H1 (cell line): Measurements from ENCODE around the gene OSBPL2. TPM values are rescaled to one million over a fixed set of nuclear protein-coding genes. Genes with fewer than 3 reads are reported as not detected.

Experiments
- CTCF ChIA-PET: fragments of 300-600 bp; sonication (Branson Sonifier 250); formaldehyde crosslinking; loops from one replicate; lab custom pipeline; 2021; ENCODE audit not compliant: partially characterized antibody; lab: Charles Lee
- POLR2A ChIA-PET: fragments of 300-600 bp; sonication (Branson Sonifier 250); formaldehyde crosslinking; loops from one replicate; lab custom pipeline; 2021; ENCODE audit warnings: inconsistent platforms; ENCODE audit not compliant: partially characterized antibody; lab: Charles Lee
- DNase-seq, 2 experiments: peaks; one replicate each; pipeline versions ENCODE4 v3.0.0 to v3.0.0-alpha.2; 2010 to 2022; ENCODE audit warnings: low spot score in 2 of 2, low read depth in 1 of 2, mixed read lengths in 1 of 2
- FAIRE-seq: peaks from 2 replicates; lab custom pipeline; 2011; peaks lifted over from hg19 to GRCh38; lab: Jason Lieb, UNC
- H2AFZ ChIP-seq: 2 replicates; pipeline ENCODE4 v1.8.1; 2012; ENCODE audit warnings: low read length, inconsistent platforms
- H2AK5ac ChIP-seq: 2 replicates; pipeline ENCODE4 v1.6.1; 2013; ENCODE audit warnings: low read depth, low read length
- H2BK120ac ChIP-seq: replicated peaks from 2 replicates; pipeline ENCODE3; 2013; ENCODE audit warnings: low read depth, low read length, inconsistent platforms
- H2BK12ac ChIP-seq: 2 replicates; pipeline ENCODE4 v1.6.1; 2013; ENCODE audit warnings: low read depth, low read length
- H2BK15ac ChIP-seq: 2 replicates; pipeline ENCODE4 v1.6.1; 2013; ENCODE audit warnings: low read length
- H2BK20ac ChIP-seq: 2 replicates; pipeline ENCODE4 v1.6.1; 2013; ENCODE audit warnings: low read length
- H2BK5ac ChIP-seq: 2 replicates; pipeline ENCODE4 v1.6.1; 2013; ENCODE audit warnings: low read depth, low read length
- H3K14ac ChIP-seq: 2 replicates; pipeline ENCODE4 v1.6.1; 2013; ENCODE audit warnings: inconsistent platforms; ENCODE audit not compliant: insufficient read length
- H3K18ac ChIP-seq: 2 replicates; pipeline ENCODE4 v1.6.1; 2013; ENCODE audit warnings: low read length; ENCODE audit errors: extremely low read depth
- H3K23ac ChIP-seq: 2 replicates; pipeline ENCODE4 v1.6.1; 2013; ENCODE audit warnings: inconsistent platforms; ENCODE audit not compliant: insufficient read length
- H3K23me2 ChIP-seq: 2 replicates; pipeline ENCODE4 v1.6.1; 2013; ENCODE audit warnings: low read depth, low read length
- H3K27ac ChIP-seq: 2 replicates; pipeline ENCODE4 v1.6.1; 2011; ENCODE audit warnings: low read depth, low read length, inconsistent platforms
- H3K27me3 ChIP-seq, 4 experiments: replicated peaks in 1 of 4; 1 replicate in 1 of 4; 2 replicates in 3 of 4; pipeline versions ENCODE4 v1.6.1 to v1.8.1; 2011 to 2013; ENCODE audit warnings: low read length in 3 of 4, mild to moderate bottlenecking in 3 of 4, inconsistent platforms in 2 of 4, mixed read lengths in 2 of 4, moderate library complexity in 1 of 4; ENCODE audit not compliant: control insufficient read depth in 3 of 4, insufficient read depth in 3 of 4; ENCODE audit errors: extremely low read depth in 1 of 4
- H3K36me3 ChIP-seq, 4 experiments: 2 replicates each; pipeline versions ENCODE4 v1.6.1 to v1.8.1; 2011 to 2013; ENCODE audit warnings: mild to moderate bottlenecking in 4 of 4, low read length in 3 of 4, moderate library complexity in 2 of 4, control low read depth in 1 of 4, inconsistent platforms in 1 of 4; ENCODE audit not compliant: insufficient read depth in 4 of 4, control insufficient read depth in 2 of 4
- H3K4ac ChIP-seq: replicated peaks from 2 replicates; pipeline ENCODE3; 2013; ENCODE audit warnings: low read length, low read depth, mixed read lengths, inconsistent platforms; ENCODE audit not compliant: insufficient read length
- H3K4me1 ChIP-seq, 4 experiments: replicated peaks in 1 of 4; 1 replicate in 1 of 4; 2 replicates in 3 of 4; pipeline versions ENCODE4 v1.6.1 to v1.8.1; 2011 to 2013; ENCODE audit warnings: low read length in 3 of 4, inconsistent platforms in 2 of 4, mixed read lengths in 1 of 4; ENCODE audit not compliant: insufficient read depth in 4 of 4, control insufficient read depth in 3 of 4
- H3K4me2 ChIP-seq, 2 experiments: 2 replicates each; pipeline versions ENCODE4 v1.6.1 to v1.8.1; 2011 to 2013; ENCODE audit warnings: low read depth in 2 of 2, low read length in 2 of 2, control low read depth in 1 of 2, inconsistent platforms in 1 of 2, mild to moderate bottlenecking in 1 of 2; ENCODE audit not compliant: insufficient read depth in 1 of 2
- H3K4me3 ChIP-seq, 4 experiments: fragments of 200-600, 300-600 bp in 1 of 4; sonication (generic), shearing (Covaris generic), sonication (Bioruptor Twin) in 1 of 4; 2 replicates each; pipeline versions ENCODE4 v1.5.1 to v1.8.1; 2011 to 2016; ENCODE audit warnings: low read length in 4 of 4, low read depth in 3 of 4, control low read depth in 2 of 4, inconsistent platforms in 2 of 4, mild to moderate bottlenecking in 2 of 4, mixed read lengths in 1 of 4, moderate library complexity in 1 of 4; ENCODE audit not compliant: insufficient read depth in 2 of 4; ENCODE audit errors: extremely low read depth in 1 of 4
- H3K56ac ChIP-seq: replicated peaks from 2 replicates; pipeline ENCODE3; 2013; ENCODE audit warnings: low read depth, mild to moderate bottlenecking, mixed read lengths, low read length, inconsistent platforms; ENCODE audit not compliant: insufficient read length
- H3K79me1 ChIP-seq: 2 replicates; pipeline ENCODE4 v1.6.1; 2013; ENCODE audit warnings: low read depth, low read length, control low read depth
- H3K79me2 ChIP-seq, 2 experiments: 2 replicates each; pipeline versions ENCODE4 v1.6.1 to v1.8.1; 2012 to 2013; ENCODE audit warnings: low read length in 2 of 2, mild to moderate bottlenecking in 2 of 2, inconsistent platforms in 1 of 2; ENCODE audit not compliant: insufficient read depth in 2 of 2, control insufficient read depth in 1 of 2
- H3K9ac ChIP-seq, 4 experiments: replicated peaks in 1 of 4; 1 replicate in 1 of 4; 2 replicates in 3 of 4; pipeline versions ENCODE4 v1.6.1 to v1.8.1; 2011 to 2013; ENCODE audit warnings: low read depth in 3 of 4, low read length in 3 of 4, control low read depth in 2 of 4, mild to moderate bottlenecking in 2 of 4, moderate library complexity in 2 of 4, inconsistent platforms in 1 of 4; ENCODE audit errors: extremely low read depth in 1 of 4
- H3K9me3 ChIP-seq, 2 experiments: 2 replicates each; pipeline versions ENCODE4 v1.6.1 to v1.8.1; 2012 to 2013; ENCODE audit warnings: mild to moderate bottlenecking in 2 of 2, moderate library complexity in 2 of 2, control low read depth in 1 of 2, inconsistent platforms in 1 of 2, low read depth in 1 of 2, low read length in 1 of 2, mixed read lengths in 1 of 2; ENCODE audit not compliant: insufficient read depth in 2 of 2
- H4K20me1 ChIP-seq, 2 experiments: replicated peaks in 1 of 2; 2 replicates each; pipeline versions ENCODE3 to v1.8.1; 2011 to 2013; ENCODE audit warnings: inconsistent platforms in 2 of 2, low read length in 2 of 2, mild to moderate bottlenecking in 1 of 2; ENCODE audit not compliant: insufficient read depth in 2 of 2, control insufficient read depth in 1 of 2
- H4K5ac ChIP-seq: 2 replicates; pipeline ENCODE4 v1.6.1; 2013; ENCODE audit warnings: low read length, low read depth, mixed read lengths, inconsistent platforms; ENCODE audit not compliant: insufficient read length
- H4K8ac ChIP-seq: 2 replicates; pipeline ENCODE4 v1.8.0; 2013; ENCODE audit warnings: mild to moderate bottlenecking, moderate library complexity, low read length, inconsistent platforms; ENCODE audit not compliant: insufficient read depth; ENCODE audit errors: extremely low read depth
- H4K91ac ChIP-seq: replicated peaks from 2 replicates; pipeline ENCODE3; 2013; ENCODE audit warnings: low read length, mixed read lengths, inconsistent platforms; ENCODE audit not compliant: insufficient read length
- YY1 ChIP-seq: IDR thresholded peaks from 2 replicates; pipeline ENCODE4 v1.6.1; 2011; ENCODE audit warnings: low read depth, mild to moderate bottlenecking, low read length
- WGBS, 2 experiments: shearing (Covaris generic) in 1 of 2; methylation state at CpG; one replicate each; pipeline versions ENCODE4 v1.1.6 to v1.1.7; 2013 to 2015; ENCODE audit warnings: low lambda C conversion rate in 2 of 2, mixed read lengths in 2 of 2, inconsistent platforms in 1 of 2, low coverage in 1 of 2, missing lambda C conversion rate in 1 of 2; ENCODE audit not compliant: insufficient replicate concordance in 2 of 2, insufficient coverage in 1 of 2, insufficient read length in 1 of 2; ENCODE audit errors: extremely low coverage in 1 of 2, missing lambda C conversion rate in 1 of 2; 5-methylcytosine and 5-hydroxymethylcytosine counted together
- polyA plus RNA-seq, 7 experiments: library from polyadenylated mRNA; depleted of rRNA in 3 of 7; stranded (reverse) in 5 of 7; unstranded in 2 of 7; fragments of >200 nt in 5 of 7; fragments of 200-250 nt in 2 of 7; gene quantifications; 1 replicate in 5 of 7; 2 replicates in 1 of 7; 4 replicates in 1 of 7; pipeline versions ENCODE4 v1.2.1 to v1.2.3, GENCODE V29; 2011 to 2013; ENCODE audit warnings: missing spikeins in 2 of 7, mixed read lengths in 2 of 7
- total RNA-seq: library from RNA; stranded (reverse); fragmentation: NEBNext Ultra II Directional; extraction: Animal tissue kit (Norgen Biotek cat#: 25700); gene quantifications from 2 replicates; pipeline ENCODE4 v1.2.1, GENCODE V29; 2021

Gene OSBPL2
- total and polyA plus RNA-seq, 2 of the 8 experiments (the other 6 are each of a cell fraction or from before 2014, with no cell fraction given) = 11.7 to 42.4 TPM

- DNase-seq (no peak), FAIRE-seq (no peak)
- Histone ChIP-seq H2AFZ (no peak overlapping the region), H4K91ac (no peak overlapping the region), H3K4me1 (no peaks in the 10 kb centered on the region), H2BK15ac (no peak overlapping the region), H2BK5ac (no peak overlapping the region), H3K27ac (no peak overlapping the region), H3K56ac (no peak overlapping the region), H3K18ac (no peak overlapping the region), H4K8ac (no peak overlapping the region), H2BK20ac (no peak overlapping the region), H3K4ac (no peak overlapping the region), H3K79me1 (no peaks in the 10 kb centered on the region), H3K9ac (no peak overlapping the region), H2BK120ac (no peak overlapping the region), H2BK12ac (no peak overlapping the region), H2AK5ac (no peak overlapping the region), H3K23ac (no peak overlapping the region), H3K36me3 (peaks cover 0 to 23% (median 10%) of the 10 kb centered on the region in 4 experiments; a peak in 7 of 8 replicates), H3K4me3 (no peak overlapping the region), H3K23me2 (no peaks in the 10 kb centered on the region), H3K79me2 (no peaks in the 10 kb centered on the region), H3K4me2 (no peak overlapping the region), H4K5ac (no peak overlapping the region), H3K9me3 (no peaks in the 10 kb centered on the region), H3K14ac (no peak overlapping the region), H4K20me1 (no peaks in the 10 kb centered on the region), H3K27me3 (no peaks in the 10 kb centered on the region)
- POLR2A ChIA-PET = no interaction called here
- CTCF ChIA-PET = interaction anchor here (1.5 kb wide), 1 partner anchor 61 kb away, joined by 5 read pairs; no protein-coding TSS in a partner anchor
- 86% methylated on average over 4 of the region's 5 CpGs; no CpG with 5 or more reads in 1 of the 2 experiments for WGBS, 2 experiments
- TF ChIP-seq YY1 = no peak
Measured at GRCh38 chr20:62202083-62202395, 36.3 kb upstream of the OSBPL2 start.
